HG03135 (cell line): ENCODE results near the gene FLACC1.
"Not testable (repeated sequence)": the region's sequence is repeated elsewhere in the genome, so short reads cannot be mapped to it uniquely, and the experiment has no call there.

Experiments used
- ATAC-seq: cut with Tn5 transposase; IDR thresholded peaks from one replicate; pipeline ENCODE4 v1.9.1; 2021; ENCODE audit warnings: mild to moderate bottlenecking, moderate library complexity; ENCODE audit not compliant: unreplicated experiment

FLACC1 gene

GRCh38 chr2:201349601-201350000 is 7.5 kb downstream of the FLACC1 start:
- ATAC-seq: no peak

GRCh38 chr2:201348758-201349157 is 8.4 kb downstream of the FLACC1 start:
- no peak for ATAC-seq

- no peak for ATAC-seq
Observed at GRCh38 chr2:201347138-201347537, 10.0 kb downstream of the FLACC1 start.

GRCh38 chr2:201345625-201346213 is 11.4 kb downstream of the FLACC1 start:
- no peak for ATAC-seq

GRCh38 chr2:201344663-201345366 is 12.3 kb downstream of the FLACC1 start:
- ATAC-seq: peak; percentile 96

- no peak for ATAC-seq
Observed at GRCh38 chr2:201343559-201343958, 13.6 kb downstream of the FLACC1 start.

- no peak for ATAC-seq
Observed at GRCh38 chr2:201342923-201343322, 14.2 kb downstream of the FLACC1 start.

- no peak for ATAC-seq
Observed at GRCh38 chr2:201329409-201329808, 27.7 kb downstream of the FLACC1 start.

GRCh38 chr2:201327678-201328077 is 29.5 kb downstream of the FLACC1 start:
- ATAC-seq: no peak

GRCh38 chr2:201322772-201323171 is 34.4 kb downstream of the FLACC1 start:
- no peak for ATAC-seq

- no peak for ATAC-seq
Observed at GRCh38 chr2:201320701-201321100, 36.4 kb downstream of the FLACC1 start.

- ATAC-seq: no peak
Observed at GRCh38 chr2:201320257-201320656, 36.9 kb downstream of the FLACC1 start.

GRCh38 chr2:201319511-201319910 is 37.6 kb downstream of the FLACC1 start:
- ATAC-seq: no peak

GRCh38 chr2:201313362-201313761 is 43.8 kb downstream of the FLACC1 start:
- ATAC-seq: no peak

- ATAC-seq: no peak
Observed at GRCh38 chr2:201308914-201309313, 48.2 kb downstream of the FLACC1 start.

- ATAC-seq: no peak
Observed at GRCh38 chr2:201307876-201308275, 49.3 kb downstream of the FLACC1 start.

- ATAC-seq: not testable (repeated sequence)
Observed at GRCh38 chr2:201299929-201300328, 57.2 kb downstream of the FLACC1 start.

- ATAC-seq: no peak
Observed at GRCh38 chr2:201298462-201299052, 58.6 kb downstream of the FLACC1 start.

GRCh38 chr2:201290457-201291148 is 66.5 kb downstream of the FLACC1 start:
- ATAC-seq: not testable (repeated sequence)

- ATAC-seq: no peak
Observed at GRCh38 chr2:201285499-201285898, 71.6 kb downstream of the FLACC1 start.

- ATAC-seq: no peak
Observed at GRCh38 chr2:201280191-201281040, 76.7 kb downstream of the FLACC1 start.
